Raji (cell line): ENCODE results near the gene ACADSB.
A peak's percentile ranks its signal among the peaks of the same experiment; 100 is the strongest.

Source experiments
- POLR2A ChIP-seq: IDR thresholded peaks from 2 replicates; pipeline ENCODE4 v1.6.1; 2011; ENCODE audit warnings: low read depth, low read length, control low read depth; ENCODE audit not compliant: insufficient read depth

Gene ACADSB

DNA sequence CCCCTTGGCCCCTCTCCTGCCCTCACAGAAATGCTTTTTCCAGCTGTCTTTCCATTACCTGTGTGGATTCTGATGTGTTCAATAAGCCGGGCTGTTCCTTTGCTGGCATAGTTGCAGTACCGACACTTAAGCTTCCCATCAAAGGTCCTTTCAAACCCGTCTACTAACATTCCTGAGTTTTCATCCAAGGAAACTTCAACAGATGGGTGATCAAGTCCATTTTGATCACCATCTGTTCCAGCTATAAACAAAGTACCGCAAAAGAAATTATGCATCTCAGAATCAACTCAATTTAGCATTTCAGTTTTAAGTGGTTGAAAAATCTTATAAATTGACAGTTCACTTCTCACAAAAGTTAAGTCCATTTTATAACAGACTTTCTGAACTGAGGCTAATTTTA, 12.9 kb upstream of the ACADSB start:
- no peak for TF ChIP-seq POLR2A

DNA sequence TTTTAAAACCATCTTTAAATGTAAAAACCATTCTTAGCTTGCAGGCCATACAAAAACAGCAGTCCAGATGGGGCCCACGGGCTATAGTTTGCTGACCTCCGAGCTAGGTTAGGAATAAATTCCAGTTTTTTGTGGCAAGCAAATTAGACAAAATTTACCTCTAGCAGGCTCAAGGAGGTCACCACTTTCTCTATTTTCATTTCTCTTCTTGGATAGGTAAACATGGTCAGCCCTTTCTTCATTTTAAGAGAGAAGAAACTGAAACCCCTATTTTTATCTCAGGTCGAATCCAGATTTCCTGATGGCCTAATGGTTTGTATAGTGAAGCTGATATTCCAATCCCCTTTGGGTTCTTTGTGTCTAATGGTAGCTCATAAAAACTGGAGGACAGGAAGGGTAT, 10.9 kb upstream of the ACADSB start:
- no peak for TF ChIP-seq POLR2A

GRCh38 chr10:122998360-122998917, 10.4 kb upstream of the ACADSB start:
- no peak for TF ChIP-seq POLR2A

- TF ChIP-seq POLR2A = no peak
Observed at GRCh38 chr10:122998934-122999333, 9.9 kb upstream of the ACADSB start.

- no peak for TF ChIP-seq POLR2A
Observed at GRCh38 chr10:122999347-122999746, 9.5 kb upstream of the ACADSB start.

DNA sequence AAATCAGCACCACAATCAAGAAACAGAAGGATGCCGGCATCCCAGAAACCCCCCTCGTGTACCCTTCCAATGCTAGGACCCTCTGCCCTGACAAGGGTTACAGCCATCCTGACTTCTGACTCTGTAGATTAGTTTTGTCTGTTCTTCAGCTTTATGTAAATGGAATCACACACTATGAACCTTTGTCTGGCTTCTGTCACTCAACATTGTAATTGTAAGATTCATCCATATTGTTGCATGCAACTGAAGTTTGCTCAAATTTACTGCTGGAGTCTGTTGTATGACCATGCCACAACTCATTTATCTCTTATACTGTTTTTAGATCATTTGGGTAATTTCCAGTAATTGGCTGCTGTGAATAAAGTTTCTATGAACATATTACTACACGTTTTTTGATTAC, 8.7 kb upstream of the ACADSB start:
- TF ChIP-seq POLR2A = no peak

GRCh38 chr10:123001370-123001769, 7.4 kb upstream of the ACADSB start:
- no peak for TF ChIP-seq POLR2A

- TF ChIP-seq POLR2A = no peak
Observed at GRCh38 chr10:123004298-123004697, 4.5 kb upstream of the ACADSB start.

- 0 out of 2 replicates have a peak, but pooled peaks have one; percentile 16 for TF ChIP-seq POLR2A
Observed at GRCh38 chr10:123007558-123008354, 1.1 kb upstream of the ACADSB start.

DNA sequence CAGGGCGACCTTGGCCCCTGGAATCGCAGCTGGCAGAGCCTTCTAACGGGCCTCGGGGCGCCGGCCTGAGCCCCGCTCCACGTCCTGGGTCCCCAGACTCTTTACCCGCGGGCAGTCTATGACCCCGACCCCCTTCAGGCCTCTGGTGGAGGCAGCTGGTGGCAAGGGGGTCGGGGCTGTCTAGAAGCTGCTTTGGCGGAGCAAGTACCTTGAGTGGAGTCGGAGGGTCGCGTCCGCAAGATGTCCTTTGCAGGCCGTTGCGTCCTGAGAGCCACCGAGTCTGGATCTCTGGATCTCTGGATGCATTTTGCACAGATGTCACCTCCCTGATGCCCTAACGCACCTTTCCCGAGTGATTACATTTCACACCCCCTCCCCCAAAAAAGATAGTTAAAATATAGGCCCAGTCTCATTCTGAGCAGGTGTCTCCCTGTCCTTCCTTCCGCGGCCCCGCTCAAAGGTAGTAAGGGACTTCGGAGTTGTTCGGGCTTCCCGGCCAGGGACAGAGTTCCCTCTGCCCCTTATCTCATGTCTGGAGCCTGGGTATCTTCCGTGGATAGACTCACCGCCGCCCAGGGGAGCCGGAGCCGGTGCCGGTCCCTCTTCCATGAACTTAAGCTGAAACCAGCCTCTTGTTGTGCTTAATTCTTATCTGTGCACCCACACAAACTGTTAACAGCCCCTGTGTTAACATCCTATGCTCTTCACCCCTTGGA, 457 bp downstream of the ACADSB start:
- TF ChIP-seq POLR2A = no peak

DNA sequence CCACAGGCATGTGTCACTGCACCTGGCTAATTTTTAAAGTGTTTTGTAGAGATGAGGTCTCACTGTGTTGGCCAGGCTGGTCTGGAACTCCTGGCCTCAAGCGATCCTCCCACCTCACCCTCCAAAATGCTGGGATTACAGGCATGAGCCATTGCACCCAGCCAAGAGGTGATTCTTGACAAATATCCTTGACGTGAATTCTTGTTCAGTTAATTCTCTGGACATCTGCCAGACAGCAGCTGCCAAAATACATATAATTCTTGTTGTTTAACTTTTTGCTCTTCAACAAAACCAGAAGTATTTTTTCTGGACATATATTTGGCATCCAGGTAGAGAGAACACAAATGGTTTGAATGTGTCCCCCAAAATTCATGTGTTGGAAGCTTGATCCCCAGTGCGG, 3.2 kb downstream of the ACADSB start:
- TF ChIP-seq POLR2A = no peak

GRCh38 chr10:123013456-123014419, 4.9 kb downstream of the ACADSB start:
- TF ChIP-seq POLR2A = no peak

DNA sequence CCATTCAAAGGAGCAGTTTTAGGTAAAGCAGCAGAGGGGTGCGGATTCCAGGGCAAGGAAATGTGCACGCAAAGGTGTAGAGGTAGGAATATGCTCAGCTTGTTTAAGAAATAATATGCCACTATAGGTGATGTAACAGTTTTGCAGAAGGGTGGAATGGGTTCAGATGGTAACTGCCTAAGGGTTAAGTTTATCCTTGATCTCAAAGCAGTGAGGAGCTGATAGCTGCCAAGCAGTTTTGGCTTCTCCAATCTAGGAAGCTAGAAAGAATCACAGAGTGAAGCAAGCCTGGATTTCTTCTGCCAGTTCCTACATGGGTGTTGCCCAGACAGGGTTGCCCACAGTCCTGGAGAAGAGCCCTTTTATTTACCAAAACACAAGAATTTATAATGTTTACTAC, 6.0 kb downstream of the ACADSB start:
- no peak for TF ChIP-seq POLR2A

GRCh38 chr10:123016228-123016627, 7.4 kb downstream of the ACADSB start:
- TF ChIP-seq POLR2A = no peak
